GM15510 (cell line): ENCODE data around the gene ULBP1.

Source experiments
- POLR2A ChIP-seq: IDR thresholded peaks from 3 replicates; pipeline ENCODE4 v1.6.1; 2011; ENCODE audit warnings: borderline replicate concordance; ENCODE audit not compliant: insufficient read length; ENCODE audit errors: extremely low read depth

The ULBP1 gene

DNA sequence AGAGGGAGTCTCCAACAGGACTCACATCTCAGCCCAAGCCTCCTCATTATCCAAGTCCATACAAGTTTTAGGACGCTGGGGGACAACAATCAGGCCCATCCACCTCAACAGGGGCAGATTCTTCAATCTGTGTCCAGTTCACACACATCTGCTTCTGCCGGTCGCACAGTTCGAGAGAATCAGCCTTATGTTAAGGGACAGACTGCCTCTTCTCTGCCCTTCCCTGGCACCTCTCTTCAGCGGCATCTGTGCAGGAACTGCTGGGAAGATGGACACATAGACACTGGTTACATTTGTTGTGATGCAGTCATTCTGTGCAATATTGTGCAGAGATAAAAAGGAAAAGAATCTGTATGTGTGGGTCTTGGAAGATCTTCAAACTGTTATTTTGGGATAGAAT lies 21.0 kb downstream of the ULBP1 start:
- TF ChIP-seq POLR2A = no peak

GRCh38 chr6:149985481-149985937 lies 21.8 kb downstream of the ULBP1 start:
- TF ChIP-seq POLR2A = no peak

DNA sequence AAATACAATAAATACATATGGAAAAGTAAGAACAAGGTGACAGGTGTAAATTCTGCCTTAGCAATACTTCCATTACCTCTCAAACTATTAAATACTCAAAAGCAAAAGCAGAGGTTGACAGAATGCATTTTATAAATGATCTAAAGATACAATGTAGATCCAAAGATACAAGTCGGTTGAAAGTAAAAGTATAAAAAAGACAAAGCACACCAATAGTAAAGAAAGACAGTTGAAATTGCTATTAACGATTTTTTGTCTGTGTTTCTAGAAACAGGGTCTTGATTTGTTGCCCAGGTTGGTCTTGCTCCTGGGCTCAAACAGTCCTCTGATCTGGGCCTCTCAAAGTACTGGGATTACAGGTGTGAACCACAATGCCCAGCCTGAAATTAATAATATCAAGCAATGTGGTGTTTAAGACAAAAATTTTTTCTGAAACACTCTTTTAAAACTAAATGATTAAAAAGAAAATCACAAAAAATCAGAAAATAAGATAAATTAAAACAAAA lies 23.9 kb downstream of the ULBP1 start:
- TF ChIP-seq POLR2A = no peak

- no peak for TF ChIP-seq POLR2A
These were observed 25.0 kb downstream of the ULBP1 start for GRCh38 chr6:149988550-149989346.

DNA sequence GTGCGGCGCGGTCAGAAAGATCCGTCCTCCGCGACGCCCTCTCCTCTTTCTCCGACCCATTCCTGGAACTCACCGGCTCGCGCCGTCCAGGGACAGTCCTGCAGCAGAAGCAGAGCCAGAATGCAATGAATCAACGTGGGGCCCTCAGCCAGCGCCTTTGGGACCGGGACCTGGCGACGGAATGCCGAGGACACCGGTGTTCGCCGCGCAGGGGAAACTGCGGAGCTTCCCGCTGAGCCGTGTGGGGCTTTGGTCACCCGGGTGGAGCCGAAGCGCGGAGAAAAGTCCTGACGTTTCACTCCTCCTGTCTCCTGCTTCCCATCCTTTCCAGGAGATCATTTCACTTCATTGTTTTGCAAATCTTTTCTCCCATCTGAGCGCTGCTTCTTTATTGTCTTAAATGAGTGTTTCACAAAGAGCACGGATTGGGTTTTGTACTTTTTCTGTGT lies 26.5 kb downstream of the ULBP1 start:
- no peak for TF ChIP-seq POLR2A

- no peak for TF ChIP-seq POLR2A
These were observed 27.1 kb downstream of the ULBP1 start for GRCh38 chr6:149990661-149991471.

GRCh38 chr6:149991838-149992237 lies 28.1 kb downstream of the ULBP1 start:
- no peak for TF ChIP-seq POLR2A

DNA sequence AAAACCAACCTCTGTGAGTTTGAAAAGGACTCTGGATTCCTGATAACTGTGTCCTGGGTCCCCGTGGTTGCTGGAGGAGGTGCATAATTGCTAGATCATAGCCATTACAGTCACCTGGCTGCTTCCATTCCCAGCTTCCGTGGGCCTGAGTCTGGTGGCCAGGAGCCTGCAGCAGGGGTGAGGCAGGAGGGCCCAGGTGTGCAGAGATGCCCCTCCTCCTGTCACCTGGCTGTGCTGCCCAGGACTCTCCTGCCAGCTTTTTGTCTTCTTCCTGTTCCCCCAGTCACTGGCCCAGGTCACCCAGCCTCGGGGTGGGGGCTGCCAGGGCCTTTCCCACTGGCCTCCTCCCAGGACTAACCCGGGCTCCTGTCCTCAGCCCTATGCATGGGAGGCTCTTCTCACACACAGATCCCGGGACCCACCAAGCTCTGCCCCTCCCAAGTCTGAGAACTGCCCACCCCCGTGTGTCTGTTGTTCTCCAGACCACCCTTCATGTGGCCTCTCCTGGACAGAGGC lies 31.6 kb downstream of the ULBP1 start:
- no peak for TF ChIP-seq POLR2A

- no peak for TF ChIP-seq POLR2A
These were observed 32.2 kb downstream of the ULBP1 start for GRCh38 chr6:149995971-149996370.

GRCh38 chr6:149999636-150000035 lies 35.9 kb downstream of the ULBP1 start:
- TF ChIP-seq POLR2A = no peak

DNA sequence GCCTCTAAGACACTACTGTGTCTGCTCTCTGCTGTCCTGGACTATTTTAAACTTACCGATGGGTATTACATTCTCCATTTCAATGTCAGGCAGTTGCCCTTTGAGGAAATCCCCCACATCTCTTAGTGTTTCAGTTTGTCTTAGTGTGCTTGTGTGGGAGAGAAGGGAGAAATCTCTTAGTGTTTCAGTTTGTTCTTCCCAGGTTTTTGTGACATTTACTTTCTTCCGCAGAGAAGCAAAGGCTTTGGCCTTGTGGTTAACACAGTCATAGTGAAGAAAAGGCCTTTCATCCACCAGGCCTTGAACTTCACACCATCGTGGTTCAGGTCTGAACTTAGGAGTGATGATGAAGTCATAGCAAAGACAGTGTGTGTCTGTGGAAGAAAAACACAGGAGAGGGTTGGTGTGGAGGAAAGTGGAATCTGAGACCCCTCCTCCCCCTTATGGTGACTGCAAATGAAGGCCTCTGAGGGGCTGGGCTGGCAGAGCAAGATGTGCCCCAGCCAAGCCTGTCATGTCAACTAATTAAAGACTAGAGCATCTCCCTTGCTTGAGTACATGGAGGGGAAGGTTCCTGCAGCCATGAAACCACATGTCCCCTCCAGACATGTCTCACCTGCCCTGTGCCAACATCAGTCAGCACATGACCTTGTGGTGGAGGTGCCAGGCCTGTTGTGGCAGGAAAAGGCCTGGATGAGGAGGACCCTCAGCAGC lies 37.7 kb downstream of the ULBP1 start:
- no peak for TF ChIP-seq POLR2A

GRCh38 chr6:150002710-150003109 lies 39.0 kb downstream of the ULBP1 start:
- TF ChIP-seq POLR2A = no peak

- TF ChIP-seq POLR2A = no peak
These were observed 40.5 kb downstream of the ULBP1 start for GRCh38 chr6:150004101-150004782.
